Stimulated activated CD8-positive, alpha-beta memory T cell treated with anti-CD3 and anti-CD28 coated beads, Interleukin-2, amount 100 ng/mL, for 1 hour (primary cell): ENCODE results near the gene KCP.

Experiments
- DNase-seq, 2 donors: peaks; one replicate each; pipeline ENCODE4 v3.0.0-alpha.2; 2020; ENCODE audit warnings: low read depth in 2 of 2

Gene KCP

DNA sequence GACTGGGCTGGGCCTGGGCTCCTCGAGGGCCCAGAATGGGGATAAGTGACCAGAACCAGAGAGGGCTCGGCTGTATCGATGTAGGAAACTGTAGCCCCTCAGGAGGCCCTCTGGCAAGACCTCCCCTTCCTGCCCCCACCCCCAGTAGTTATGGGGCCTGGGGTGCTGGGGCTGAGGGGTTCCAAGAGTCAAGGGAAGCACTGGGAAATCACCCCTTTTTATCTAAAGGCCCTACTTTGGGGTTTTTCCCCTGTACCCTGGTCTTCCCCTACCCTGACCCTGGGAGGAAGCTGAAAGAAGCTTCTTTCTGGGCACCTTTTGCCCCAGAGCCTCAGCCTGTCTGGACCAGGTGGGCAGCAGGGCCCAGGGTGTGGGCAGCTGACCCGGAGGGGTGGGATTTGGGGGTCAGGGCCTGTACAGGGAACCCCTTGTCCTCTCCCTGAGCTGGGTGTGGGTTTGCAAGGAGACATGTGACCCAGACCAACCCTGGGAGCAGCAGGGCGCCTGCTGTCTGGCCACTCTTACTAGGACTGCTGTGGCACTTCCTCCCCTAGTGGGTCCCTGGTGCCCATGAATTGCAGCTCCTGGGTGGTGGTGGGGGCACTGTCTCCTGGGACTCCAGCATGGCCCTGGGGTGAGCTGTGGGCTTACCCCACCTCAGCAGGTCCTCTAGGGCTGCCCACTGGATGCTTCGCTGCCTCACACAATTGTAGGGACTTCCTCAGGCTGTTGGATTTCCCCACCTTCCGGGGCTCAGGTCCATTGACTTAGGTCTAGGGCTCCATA is 28.8 kb upstream of the KCP start:
- no peak for DNase-seq

DNA sequence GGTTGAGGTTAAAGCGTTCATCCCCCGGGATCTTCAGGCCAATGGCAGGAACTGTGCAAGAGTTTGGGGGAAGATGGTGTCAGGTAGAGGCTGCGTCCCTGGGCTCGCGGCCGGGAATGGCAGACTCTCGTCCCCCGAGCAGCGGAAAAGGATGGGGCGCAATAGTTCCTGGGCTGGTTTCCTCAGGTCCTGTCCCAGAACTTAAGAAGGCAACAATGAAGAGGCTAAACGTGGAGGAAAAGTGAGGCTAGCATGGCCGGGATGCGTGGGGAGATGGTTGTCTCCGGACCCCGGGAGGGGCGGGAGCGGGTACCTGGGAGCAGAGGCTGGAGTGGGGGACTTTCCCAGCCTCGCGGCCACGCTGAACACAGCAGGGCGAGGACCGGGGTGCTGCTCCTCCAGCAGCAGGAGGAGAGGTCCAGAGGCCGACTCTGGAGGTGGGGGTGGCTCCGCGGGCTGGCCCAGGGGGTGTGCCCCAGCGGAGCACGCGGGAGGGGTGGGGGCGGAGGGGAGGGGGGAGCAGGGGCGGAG is 28.1 kb upstream of the KCP start:
- no peak for DNase-seq

- no peak for DNase-seq
These were observed 27.4 kb upstream of the KCP start, which contains the start of gene IRF5 for GRCh38 chr7:128937647-128938543. Gene IRF5, plus strand, starts transcription at chr7:128937927. Its CDS starts 4,155 bp downstream, at chr7:128942082.

DNA sequence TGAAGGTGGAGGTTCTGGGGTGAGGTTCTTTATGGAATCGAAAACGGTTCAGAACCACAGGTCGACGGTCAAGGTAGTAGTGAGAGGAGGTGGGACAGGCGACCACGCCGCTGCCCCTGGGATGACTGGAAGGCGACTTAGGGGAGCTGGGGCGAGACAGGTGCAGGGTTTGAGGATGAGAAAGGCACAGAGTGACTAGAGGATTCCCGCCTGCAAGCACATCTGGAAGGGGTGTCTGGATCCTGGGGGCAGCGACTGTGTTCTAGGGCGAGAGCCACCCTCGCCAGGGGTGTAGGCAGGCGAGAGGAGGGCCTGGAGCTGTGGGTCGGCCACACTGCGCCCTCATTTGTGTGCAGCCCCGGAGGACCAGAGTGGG is 26.8 kb upstream of the KCP start:
- DNase-seq, result no peak

DNA sequence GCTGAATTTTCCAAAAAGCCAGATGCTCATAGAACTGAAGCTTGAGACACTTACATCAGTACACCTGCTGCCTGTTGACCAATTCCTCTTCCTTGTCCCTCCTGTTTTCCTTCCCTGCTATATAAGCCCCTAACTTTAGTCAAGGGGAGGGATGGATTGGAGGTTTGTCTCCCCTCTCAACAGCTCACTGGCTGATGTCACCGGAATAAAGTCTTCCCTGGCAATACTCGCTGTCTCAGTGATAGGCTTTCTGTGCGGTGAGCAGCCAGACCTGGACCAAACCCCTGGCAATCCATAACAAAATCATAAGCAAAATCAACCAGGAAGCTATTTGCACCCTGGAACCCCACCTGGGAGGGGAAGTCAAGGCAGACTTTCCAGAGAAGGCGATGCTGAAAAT is 26.3 kb upstream of the KCP start:
- DNase-seq, result no peak

- no peak for DNase-seq
These were observed 24.8 kb upstream of the KCP start for GRCh38 chr7:128935342-128935730.

- no peak for DNase-seq
These were observed 24.1 kb upstream of the KCP start for GRCh38 chr7:128934361-128935341.

DNA sequence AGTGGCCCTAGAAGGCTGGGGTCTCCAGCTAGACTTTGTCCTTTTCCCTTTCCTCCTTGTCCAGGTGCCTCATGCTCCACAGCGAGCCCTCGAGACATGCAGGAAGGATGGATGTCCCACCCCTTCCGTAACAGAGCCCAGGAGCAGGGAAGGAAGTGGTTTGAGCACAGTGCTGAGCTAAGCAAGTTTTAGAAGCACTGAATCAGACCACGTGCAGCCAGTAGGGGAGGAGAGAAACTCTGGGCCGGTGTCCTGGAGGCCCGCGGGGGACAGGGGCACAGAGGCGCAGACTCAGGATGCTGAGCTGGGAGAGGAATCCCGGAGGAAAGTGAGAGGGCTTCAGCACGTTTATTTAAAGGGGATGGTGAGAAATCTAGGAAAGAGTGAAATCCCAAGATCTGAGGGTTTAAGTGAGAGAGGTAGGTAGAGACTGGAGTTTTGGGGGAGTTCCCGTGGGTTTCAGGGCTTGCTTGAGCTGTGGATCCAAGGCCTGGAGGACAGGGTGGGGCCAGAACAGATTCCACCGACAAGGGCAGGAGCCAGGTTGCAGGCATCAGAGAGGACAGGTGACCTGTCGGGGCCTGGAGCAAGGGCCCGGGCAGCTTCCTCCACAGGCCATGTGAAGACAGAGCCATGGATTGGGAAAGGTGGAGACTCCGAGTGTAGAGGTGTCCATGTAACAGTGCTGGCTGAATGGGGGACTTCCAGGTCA is 22.8 kb upstream of the KCP start:
- no peak for DNase-seq

- DNase-seq, result no peak
These were observed 22.3 kb upstream of the KCP start for GRCh38 chr7:128932862-128933179.

DNA sequence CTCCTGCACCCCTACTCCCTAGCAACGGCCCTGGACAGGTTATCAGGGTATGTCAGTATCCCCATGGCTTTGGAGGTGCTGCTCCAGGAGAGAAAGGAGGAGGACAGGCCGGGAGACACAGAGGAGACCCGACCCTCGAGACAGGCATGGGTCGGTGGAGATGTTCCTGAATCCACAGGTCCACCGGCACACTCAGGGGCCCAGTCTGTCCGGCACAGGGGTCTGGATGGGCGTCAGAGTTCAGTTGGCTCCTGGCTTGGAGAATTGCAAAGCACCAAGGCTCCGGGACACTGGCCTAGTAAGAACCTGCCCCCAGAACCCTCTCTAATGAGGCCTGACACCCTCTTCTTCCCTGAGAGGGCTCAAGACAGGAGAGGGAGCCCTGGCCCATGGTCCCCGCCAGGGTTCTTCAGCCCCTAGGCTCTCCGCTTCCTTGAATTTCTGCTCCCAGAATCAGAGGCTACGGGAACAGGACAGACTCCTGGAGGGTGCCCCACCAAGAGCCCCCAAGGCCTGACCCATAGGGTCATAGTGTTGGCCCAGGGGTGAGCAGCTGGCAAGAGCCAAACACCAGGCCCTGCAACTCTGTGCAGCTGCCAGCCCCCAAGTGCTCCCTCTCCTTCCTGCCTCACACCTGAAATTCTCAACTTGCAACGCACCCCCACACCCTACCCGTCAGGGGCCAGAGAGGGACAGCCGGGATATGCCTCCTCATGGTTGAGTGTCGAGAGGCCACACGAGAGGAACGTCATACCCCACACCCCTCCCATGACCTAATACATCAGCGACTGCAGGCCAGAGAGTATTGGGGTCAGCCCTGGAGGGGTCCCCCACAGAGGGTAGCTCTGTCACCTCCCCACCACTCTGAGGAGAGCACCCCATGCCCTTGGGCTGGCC is 21.7 kb upstream of the KCP start:
- DNase-seq, result no peak

- DNase-seq, result no peak
These were observed 20.8 kb upstream of the KCP start for GRCh38 chr7:128931190-128931798.

GRCh38 chr7:128928882-128929788 is 18.6 kb upstream of the KCP start:
- no peak for DNase-seq

DNA sequence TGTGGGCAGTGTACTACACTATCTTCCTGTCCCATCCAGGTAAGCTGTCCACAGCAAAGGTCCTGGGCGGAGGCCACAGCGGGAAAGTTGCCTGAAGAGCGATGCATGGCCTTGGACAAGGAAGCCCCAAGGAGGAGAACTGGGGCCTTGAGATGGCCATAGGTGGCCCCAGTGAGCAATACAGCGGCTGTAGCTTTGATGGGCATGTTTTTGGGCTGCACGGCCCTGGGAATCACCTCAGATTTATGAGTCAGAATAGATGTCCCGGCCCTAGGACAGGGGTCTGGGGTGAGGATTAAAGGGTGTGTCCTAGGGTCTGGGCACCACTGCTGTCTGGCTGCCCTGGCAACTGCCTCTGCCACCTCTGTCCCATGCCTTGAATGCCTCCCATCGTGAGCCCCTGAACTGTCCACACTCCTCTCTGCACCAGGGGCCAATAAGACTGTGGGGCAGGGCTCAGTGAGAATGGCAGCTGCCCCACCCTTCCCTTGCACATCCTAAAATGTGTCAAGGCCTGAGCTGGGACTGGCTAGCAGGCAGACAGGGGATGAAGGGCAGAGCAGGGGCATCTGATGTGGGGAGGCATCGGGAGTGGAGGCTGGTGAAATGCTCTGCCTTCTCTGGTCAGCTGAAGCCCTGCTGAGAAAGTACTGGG is 17.8 kb upstream of the KCP start:
- no peak for DNase-seq

DNA sequence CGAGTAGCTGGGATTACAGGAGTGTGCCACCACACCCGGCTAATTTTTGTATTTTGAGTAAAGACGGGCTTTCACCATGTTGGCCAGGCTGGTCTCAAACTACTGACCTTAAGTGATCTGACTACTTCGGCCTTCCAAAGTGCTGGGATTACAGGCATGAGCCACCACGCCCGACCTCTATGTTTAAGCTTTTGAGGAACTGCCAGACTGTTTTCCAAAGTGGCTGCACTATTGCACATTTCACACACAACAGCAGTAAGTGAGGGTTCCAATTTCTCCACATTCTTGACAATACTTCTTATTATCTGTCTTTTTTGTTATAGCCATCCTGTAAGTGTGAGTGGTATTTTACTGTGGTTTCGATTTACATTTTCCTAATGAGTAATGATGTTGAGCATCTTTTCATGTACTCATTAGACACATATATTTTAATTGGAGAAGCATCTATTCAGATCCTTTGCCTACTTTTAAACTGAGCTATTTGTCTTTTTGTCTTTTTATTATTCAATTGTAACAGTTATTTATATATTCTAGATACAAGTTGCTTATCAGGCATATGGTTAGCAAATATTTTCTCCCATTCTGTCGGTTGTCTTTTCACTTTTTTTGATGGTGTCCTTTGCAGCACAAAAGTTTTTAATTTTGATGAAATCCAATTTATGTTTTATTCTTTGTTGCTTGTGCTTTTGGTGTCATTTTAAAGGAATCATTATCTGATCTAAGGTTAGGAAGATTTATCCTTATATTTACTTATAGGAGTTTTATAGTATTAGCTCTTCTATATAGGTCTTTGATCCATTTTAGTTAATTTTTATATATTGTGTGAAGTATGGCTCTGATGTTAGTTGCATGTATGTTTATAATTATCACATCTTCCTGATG is 14.4 kb upstream of the KCP start:
- DNase-seq, result no peak

DNA sequence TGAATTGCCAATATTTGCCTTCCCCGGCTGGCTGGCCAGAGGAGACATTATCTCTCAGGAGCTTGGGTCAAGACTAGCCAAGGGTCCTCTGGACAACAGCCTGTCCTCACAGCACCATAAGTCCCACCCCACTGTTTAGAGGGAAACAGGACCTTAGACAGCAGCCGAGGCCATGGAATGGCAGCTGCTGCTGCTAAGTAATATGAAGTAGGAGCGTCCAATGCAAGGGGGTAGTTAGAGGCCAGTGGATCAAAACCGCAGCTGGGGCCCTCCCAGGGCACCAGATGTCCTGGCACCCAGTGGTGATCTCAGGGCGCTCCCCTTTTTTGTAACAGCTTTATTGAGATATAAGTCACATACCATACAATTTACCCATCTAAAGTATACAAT is 12.9 kb upstream of the KCP start:
- DNase-seq, result no peak

GRCh38 chr7:128922496-128923410 is 12.2 kb upstream of the KCP start:
- DNase-seq, result no peak
